ENCODE data around the gene USP54. TPM values are rescaled to one million over a fixed set of nuclear protein-coding genes. Genes with fewer than 3 reads are reported as not detected.

The USP54 gene
- total and polyA plus RNA-seq, 2 experiments from 2014 or later = 15.1 to 27.4 TPM

- no peak for TF ChIP-seq CTCF (conservative IDR thresholded peaks at IDR 0.05; ENCODE audit: low read depth in 2 of 2)
- TF ChIP-seq ZNF114 (CRISPR knock-in tag; IDR thresholded peaks at IDR 0.05) = no peak
- no peak for TF ChIP-seq ZNF462 (CRISPR knock-in tag; IDR thresholded peaks at IDR 0.05)
- TF ChIP-seq NANOG (IDR thresholded peaks at IDR 0.05; ENCODE audit: borderline replicate concordance) = no peak
- no peak for TF ChIP-seq ZNF331 (CRISPR knock-in tag; IDR thresholded peaks at IDR 0.05; ENCODE audit: low read depth)
- TF ChIP-seq CREB1 (CRISPR knock-in tag; IDR thresholded peaks at IDR 0.05; ENCODE audit: low read depth) = no peak
- no peak for TF ChIP-seq STAT1 (IDR thresholded peaks at IDR 0.05; ENCODE audit: unreplicated experiment)
- TF ChIP-seq EZH2 (IDR thresholded peaks at IDR 0.05; ENCODE audit: low read depth, unreplicated experiment) = no peak
Observed at GRCh38 chr10:73635781-73636180, 44.6 kb upstream of the USP54 start (continued).

- H3F3A ChIP-seq (replicated peaks; ENCODE audit: low read depth) = no peaks in the 10 kb centered on the region
- no peaks in the 10 kb centered on the region for H3K9me2 ChIP-seq (ENCODE audit: insufficient read depth)
- no peak overlapping the region for H3K27ac ChIP-seq (ENCODE audit: low read depth)
- H3K4me3 Mint-ChIP-seq = no peak overlapping the region
- 0 out of 3 replicates have a peak, but pooled peaks cover 4% of the 10 kb centered on the region for H3K4me1 Mint-ChIP-seq
- no peak overlapping the region for H3K4me3 ChIP-seq
- H3K9me3 Mint-ChIP-seq = no peaks in the 10 kb centered on the region
- no peak overlapping the region for H3K27ac Mint-ChIP-seq
- H3K27me3 Mint-ChIP-seq (ENCODE audit: insufficient read depth, low read depth, poor library complexity) = no peaks in the 10 kb centered on the region
- H3K36me3 ChIP-seq (ENCODE audit: insufficient read depth) = no peaks in the 10 kb centered on the region
- H4K20me1 ChIP-seq (replicated peaks; ENCODE audit: insufficient read depth) = no peaks in the 10 kb centered on the region
- no peaks in the 10 kb centered on the region for H3K36me3 Mint-ChIP-seq (ENCODE audit: low read depth)
- H3K4me1 ChIP-seq (ENCODE audit: insufficient read depth) = no peaks in the 10 kb centered on the region
- no peak overlapping the region for H2AFZ ChIP-seq
- H3K4me2 ChIP-seq = no peak overlapping the region
- ATAC-seq (no peak; the same call in 2 of the 3 replicates), DNase-seq (ENCODE audit: low spot score) (no peak)
- H3K27me3 ChIP-seq (ENCODE audit: insufficient read depth) = no peaks in the 10 kb centered on the region
- no peaks in the 10 kb centered on the region for H3K79me2 ChIP-seq (replicated peaks; ENCODE audit: insufficient read depth)
- no peak for TF ChIP-seq EZH2phosphoT487 (IDR thresholded peaks at IDR 0.05; ENCODE audit: unreplicated experiment)
- no peak for TF ChIP-seq EZH2 (IDR thresholded peaks at IDR 0.05; ENCODE audit: low read depth, unreplicated experiment)
- TF ChIP-seq REST (IDR thresholded peaks at IDR 0.05; ENCODE audit: unreplicated experiment) = no peak
- TF ChIP-seq POLR2AphosphoS5 (IDR thresholded peaks at IDR 0.05; ENCODE audit: low read depth) = no peak
- no peak for TF ChIP-seq ZNF114 (CRISPR knock-in tag; IDR thresholded peaks at IDR 0.05)
- no peak for TF ChIP-seq CTCF (conservative IDR thresholded peaks at IDR 0.05; ENCODE audit: low read depth in 2 of 2)
- TF ChIP-seq STAT1 (IDR thresholded peaks at IDR 0.05; ENCODE audit: unreplicated experiment) = no peak
- no peak for TF ChIP-seq ZNF331 (CRISPR knock-in tag; IDR thresholded peaks at IDR 0.05; ENCODE audit: low read depth)
Observed at GRCh38 chr10:73634421-73634820, 43.3 kb upstream of the USP54 start.

Measured in GM23338 (cell line).